ENCODE results near the gene ZBTB2.

DNA sequence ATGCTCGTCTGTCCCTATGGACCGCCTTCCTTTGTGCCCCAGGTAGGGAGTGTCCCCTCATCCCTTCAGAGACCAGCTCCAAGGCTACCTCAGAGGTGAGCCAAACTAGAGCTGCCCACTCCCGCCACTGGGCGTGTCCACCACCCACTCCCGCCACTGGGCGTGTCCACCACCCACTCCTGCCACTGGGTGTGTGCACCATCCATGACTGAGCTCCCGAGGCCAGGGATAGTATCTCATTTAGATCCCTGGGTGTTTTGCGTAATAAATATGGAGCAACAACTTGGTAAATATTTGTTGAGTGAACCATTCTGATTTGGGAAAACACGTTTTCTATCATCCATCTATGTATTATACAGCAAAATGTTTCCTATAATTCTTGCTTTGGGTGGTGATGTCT lies 68.8 kb downstream of the ZBTB2 start:
- TF ChIP-seq, protein P1, sequence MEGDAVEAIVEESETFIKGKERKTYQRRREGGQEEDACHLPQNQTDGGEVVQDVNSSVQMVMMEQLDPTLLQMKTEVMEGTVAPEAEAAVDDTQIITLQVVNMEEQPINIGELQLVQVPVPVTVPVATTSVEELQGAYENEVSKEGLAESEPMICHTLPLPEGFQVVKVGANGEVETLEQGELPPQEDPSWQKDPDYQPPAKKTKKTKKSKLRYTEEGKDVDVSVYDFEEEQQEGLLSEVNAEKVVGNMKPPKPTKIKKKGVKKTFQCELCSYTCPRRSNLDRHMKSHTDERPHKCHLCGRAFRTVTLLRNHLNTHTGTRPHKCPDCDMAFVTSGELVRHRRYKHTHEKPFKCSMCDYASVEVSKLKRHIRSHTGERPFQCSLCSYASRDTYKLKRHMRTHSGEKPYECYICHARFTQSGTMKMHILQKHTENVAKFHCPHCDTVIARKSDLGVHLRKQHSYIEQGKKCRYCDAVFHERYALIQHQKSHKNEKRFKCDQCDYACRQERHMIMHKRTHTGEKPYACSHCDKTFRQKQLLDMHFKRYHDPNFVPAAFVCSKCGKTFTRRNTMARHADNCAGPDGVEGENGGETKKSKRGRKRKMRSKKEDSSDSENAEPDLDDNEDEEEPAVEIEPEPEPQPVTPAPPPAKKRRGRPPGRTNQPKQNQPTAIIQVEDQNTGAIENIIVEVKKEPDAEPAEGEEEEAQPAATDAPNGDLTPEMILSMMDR (conservative IDR thresholded peaks at IDR 0.05; ENCODE audit: low read depth, low read length) = no peak
- no peak for TF ChIP-seq EZH2phosphoT487 (IDR thresholded peaks at IDR 0.05; ENCODE audit: borderline replicate concordance, low read length)
